ENCODE measurements around the gene TCEAL7.

- TF ChIP-seq EZH2 (IDR thresholded peaks at IDR 0.05) (no peak), CTCF (IDR thresholded peaks at IDR 0.05 in 2 of 3, conservative IDR thresholded peaks at IDR 0.05 in 1 of 3; ENCODE audit: borderline replicate concordance in 1 of 3, insufficient read depth in 1 of 3, low read depth in 2 of 3, low read length in 2 of 3) (no peak), ZNF274 (IDR thresholded peaks at IDR 0.05; ENCODE audit: low read depth, low read length) (no peak), POLR2AphosphoS5 (IDR thresholded peaks at IDR 0.05; ENCODE audit: low read depth, low read length) (no peak)
- TF ChIP-seq, protein P1, sequence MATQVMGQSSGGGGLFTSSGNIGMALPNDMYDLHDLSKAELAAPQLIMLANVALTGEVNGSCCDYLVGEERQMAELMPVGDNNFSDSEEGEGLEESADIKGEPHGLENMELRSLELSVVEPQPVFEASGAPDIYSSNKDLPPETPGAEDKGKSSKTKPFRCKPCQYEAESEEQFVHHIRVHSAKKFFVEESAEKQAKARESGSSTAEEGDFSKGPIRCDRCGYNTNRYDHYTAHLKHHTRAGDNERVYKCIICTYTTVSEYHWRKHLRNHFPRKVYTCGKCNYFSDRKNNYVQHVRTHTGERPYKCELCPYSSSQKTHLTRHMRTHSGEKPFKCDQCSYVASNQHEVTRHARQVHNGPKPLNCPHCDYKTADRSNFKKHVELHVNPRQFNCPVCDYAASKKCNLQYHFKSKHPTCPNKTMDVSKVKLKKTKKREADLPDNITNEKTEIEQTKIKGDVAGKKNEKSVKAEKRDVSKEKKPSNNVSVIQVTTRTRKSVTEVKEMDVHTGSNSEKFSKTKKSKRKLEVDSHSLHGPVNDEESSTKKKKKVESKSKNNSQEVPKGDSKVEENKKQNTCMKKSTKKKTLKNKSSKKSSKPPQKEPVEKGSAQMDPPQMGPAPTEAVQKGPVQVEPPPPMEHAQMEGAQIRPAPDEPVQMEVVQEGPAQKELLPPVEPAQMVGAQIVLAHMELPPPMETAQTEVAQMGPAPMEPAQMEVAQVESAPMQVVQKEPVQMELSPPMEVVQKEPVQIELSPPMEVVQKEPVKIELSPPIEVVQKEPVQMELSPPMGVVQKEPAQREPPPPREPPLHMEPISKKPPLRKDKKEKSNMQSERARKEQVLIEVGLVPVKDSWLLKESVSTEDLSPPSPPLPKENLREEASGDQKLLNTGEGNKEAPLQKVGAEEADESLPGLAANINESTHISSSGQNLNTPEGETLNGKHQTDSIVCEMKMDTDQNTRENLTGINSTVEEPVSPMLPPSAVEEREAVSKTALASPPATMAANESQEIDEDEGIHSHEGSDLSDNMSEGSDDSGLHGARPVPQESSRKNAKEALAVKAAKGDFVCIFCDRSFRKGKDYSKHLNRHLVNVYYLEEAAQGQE (IDR thresholded peaks at IDR 0.05; ENCODE audit: low read depth), result no peak
- TF ChIP-seq, protein P2, sequence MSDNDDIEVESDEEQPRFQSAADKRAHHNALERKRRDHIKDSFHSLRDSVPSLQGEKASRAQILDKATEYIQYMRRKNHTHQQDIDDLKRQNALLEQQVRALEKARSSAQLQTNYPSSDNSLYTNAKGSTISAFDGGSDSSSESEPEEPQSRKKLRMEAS (IDR thresholded peaks at IDR 0.05), result no peak
Measured at GRCh38 chrX:103344606-103345005, 14.6 kb downstream of the TCEAL7 start.
